ENCODE data around the gene SLC9A4.

The SLC9A4 gene

DNA sequence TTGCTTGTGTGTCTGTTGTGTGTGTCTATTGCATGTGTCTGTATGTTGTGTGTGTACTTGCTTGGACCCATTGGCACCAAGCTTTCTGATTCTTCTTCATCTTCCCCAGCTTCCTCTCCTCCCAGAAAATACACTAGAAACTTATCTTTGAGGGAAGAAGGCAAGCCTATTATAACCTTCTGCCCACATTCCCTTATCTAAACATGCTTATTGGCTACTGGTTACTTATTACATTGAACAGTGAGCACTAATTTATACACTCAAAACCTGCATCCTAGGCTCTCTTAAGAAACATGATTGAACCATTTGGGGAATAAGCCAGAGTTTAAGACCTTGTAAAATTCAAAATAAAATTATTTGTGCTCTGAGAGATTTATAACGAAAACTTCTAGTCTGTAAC lies 26.5 kb downstream of the SLC9A4 start:
- TF ChIP-seq YY1 (IDR thresholded peaks at IDR 0.05; ENCODE audit: insufficient read depth, insufficient read length): no peak
- TF ChIP-seq ZNF274 (IDR thresholded peaks at IDR 0.05; ENCODE audit: low read depth, low read length): no peak
- TF ChIP-seq SUZ12 (IDR thresholded peaks at IDR 0.05; ENCODE audit: extremely low read depth, insufficient read depth, insufficient read length): no peak
- H3K27me3 ChIP-seq (ENCODE audit: insufficient read depth, insufficient read length): no peaks in the 10 kb centered on the region
- H3K9ac ChIP-seq (ENCODE audit: insufficient read length, low read depth): no peak overlapping the region
- no peaks in the 10 kb centered on the region for H3K9me3 ChIP-seq (ENCODE audit: insufficient read depth, low read length)
- H3K4me1 ChIP-seq (ENCODE audit: insufficient read depth, insufficient read length): no peaks in the 10 kb centered on the region
- DNase-seq (ENCODE audit: low read depth, low spot score): no peak
- H3K36me3 ChIP-seq (ENCODE audit: insufficient read depth, insufficient read length, low read length): no peaks in the 10 kb centered on the region
- no peak overlapping the region for H3K4me3 ChIP-seq (ENCODE audit: insufficient read length, low read depth)

DNA sequence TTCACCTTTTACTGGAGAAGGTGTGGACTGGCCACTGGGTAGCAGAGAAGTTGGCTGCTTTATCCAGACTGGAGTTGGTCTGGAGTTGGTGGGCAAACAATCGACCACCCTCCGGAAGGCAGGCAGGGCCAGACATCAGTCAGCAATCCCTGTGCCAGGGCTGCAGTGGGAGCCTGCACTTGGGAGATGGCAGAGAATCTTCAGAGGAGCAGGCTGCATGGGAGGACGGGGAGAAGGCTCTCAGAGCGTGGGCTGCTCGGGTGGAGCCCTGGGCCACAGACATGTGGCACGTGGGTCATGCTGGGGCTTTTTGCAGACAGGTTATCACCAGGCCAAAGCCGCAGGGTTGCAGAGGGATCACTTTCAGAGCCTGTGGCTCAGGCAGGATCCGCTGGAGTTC lies 29.6 kb downstream of the SLC9A4 start:
- Histone ChIP-seq H3K4me3 (ENCODE audit: insufficient read length, low read depth) (no peak overlapping the region), H3K27me3 (ENCODE audit: insufficient read depth, insufficient read length) (no peaks in the 10 kb centered on the region), H3K4me1 (ENCODE audit: insufficient read depth, insufficient read length) (no peaks in the 10 kb centered on the region), H3K9me3 (ENCODE audit: insufficient read depth, low read length) (no peaks in the 10 kb centered on the region), H3K36me3 (ENCODE audit: insufficient read depth, insufficient read length, low read length) (no peaks in the 10 kb centered on the region), H3K9ac (ENCODE audit: insufficient read length, low read depth) (no peak overlapping the region)
- TF ChIP-seq SUZ12 (IDR thresholded peaks at IDR 0.05; ENCODE audit: extremely low read depth, insufficient read depth, insufficient read length) (no peak), ZNF274 (IDR thresholded peaks at IDR 0.05; ENCODE audit: low read depth, low read length) (no peak), YY1 (IDR thresholded peaks at IDR 0.05; ENCODE audit: insufficient read depth, insufficient read length) (no peak)
- DNase-seq (ENCODE audit: low read depth, low spot score): no peak

DNA sequence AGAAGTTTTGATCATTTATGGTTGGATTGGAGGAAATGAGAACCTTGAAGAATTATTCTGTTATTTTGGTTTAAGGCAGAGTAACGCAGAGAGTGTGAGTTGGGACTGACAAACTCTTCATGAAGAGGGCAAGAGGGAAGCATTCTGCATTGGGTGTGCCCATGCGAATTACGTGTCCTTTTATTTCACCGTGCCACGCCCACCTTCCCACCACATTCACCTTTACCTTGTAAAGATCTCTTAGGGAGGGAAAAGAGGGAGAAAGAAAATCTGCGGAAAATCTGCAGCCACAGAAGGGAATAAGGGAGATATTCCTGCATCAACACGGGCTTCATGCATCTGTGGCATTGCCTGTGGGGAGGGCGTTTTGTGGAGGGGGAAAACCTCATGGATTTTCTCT lies 31.8 kb downstream of the SLC9A4 start:
- no peak overlapping the region for H3K9ac ChIP-seq (ENCODE audit: insufficient read length, low read depth)
- no peaks in the 10 kb centered on the region for H3K36me3 ChIP-seq (ENCODE audit: insufficient read depth, insufficient read length, low read length)
- DNase-seq (ENCODE audit: low read depth, low spot score): no peak
- no peak for TF ChIP-seq YY1 (IDR thresholded peaks at IDR 0.05; ENCODE audit: insufficient read depth, insufficient read length)
- TF ChIP-seq ZNF274 (IDR thresholded peaks at IDR 0.05; ENCODE audit: low read depth, low read length): no peak
- no peak for TF ChIP-seq SUZ12 (IDR thresholded peaks at IDR 0.05; ENCODE audit: extremely low read depth, insufficient read depth, insufficient read length)
- H3K4me3 ChIP-seq (ENCODE audit: insufficient read length, low read depth): no peak overlapping the region
- H3K27me3 ChIP-seq (ENCODE audit: insufficient read depth, insufficient read length): no peaks in the 10 kb centered on the region
- no peaks in the 10 kb centered on the region for H3K9me3 ChIP-seq (ENCODE audit: insufficient read depth, low read length)
- H3K4me1 ChIP-seq (ENCODE audit: insufficient read depth, insufficient read length): no peaks in the 10 kb centered on the region

DNA sequence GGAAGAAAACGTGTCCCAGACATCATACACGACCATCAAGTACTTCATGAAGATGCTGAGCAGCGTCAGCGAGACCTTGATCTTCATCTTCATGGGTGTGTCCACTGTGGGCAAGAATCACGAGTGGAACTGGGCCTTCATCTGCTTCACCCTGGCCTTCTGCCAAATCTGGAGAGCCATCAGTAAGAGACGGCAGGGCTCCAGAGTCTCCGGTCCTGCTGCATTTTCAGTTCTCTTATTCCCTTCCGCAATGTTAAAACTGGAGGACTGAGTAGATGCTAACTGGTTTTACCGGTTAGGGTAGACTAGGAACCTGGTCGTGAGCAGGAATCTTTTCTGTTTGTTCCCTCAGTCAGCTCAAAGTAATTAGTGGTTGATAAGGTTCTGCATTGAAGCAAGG lies 32.3 kb downstream of the SLC9A4 start:
- Histone ChIP-seq H3K27me3 (ENCODE audit: insufficient read depth, insufficient read length) (no peaks in the 10 kb centered on the region), H3K4me1 (ENCODE audit: insufficient read depth, insufficient read length) (no peaks in the 10 kb centered on the region), H3K9me3 (ENCODE audit: insufficient read depth, low read length) (no peaks in the 10 kb centered on the region), H3K36me3 (ENCODE audit: insufficient read depth, insufficient read length, low read length) (no peaks in the 10 kb centered on the region), H3K9ac (ENCODE audit: insufficient read length, low read depth) (no peak overlapping the region), H3K4me3 (ENCODE audit: insufficient read length, low read depth) (no peak overlapping the region)
- no peak for DNase-seq (ENCODE audit: low read depth, low spot score)
- TF ChIP-seq ZNF274 (IDR thresholded peaks at IDR 0.05; ENCODE audit: low read depth, low read length) (no peak), YY1 (IDR thresholded peaks at IDR 0.05; ENCODE audit: insufficient read depth, insufficient read length) (no peak), SUZ12 (IDR thresholded peaks at IDR 0.05; ENCODE audit: extremely low read depth, insufficient read depth, insufficient read length) (no peak)

DNA sequence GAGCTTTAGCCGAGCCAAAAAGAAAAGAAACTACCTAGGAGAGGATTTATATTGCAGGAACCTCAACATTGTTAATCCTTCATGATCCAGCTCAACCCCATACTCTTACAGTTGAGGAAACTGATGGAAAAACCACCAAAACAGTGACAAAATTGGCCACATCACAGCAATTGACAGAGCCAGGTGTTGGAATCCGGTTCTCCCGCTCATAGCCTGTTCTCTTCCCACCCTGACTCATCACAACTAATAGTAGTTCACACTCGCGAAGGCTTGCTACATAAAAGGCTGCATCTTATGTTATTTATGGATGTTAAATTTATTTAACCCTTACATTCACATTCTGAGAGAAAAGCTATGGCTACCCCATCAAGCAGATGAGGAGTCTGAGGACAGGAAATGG lies 33.7 kb downstream of the SLC9A4 start:
- no peak overlapping the region for H3K9ac ChIP-seq (ENCODE audit: insufficient read length, low read depth)
- no peak for TF ChIP-seq SUZ12 (IDR thresholded peaks at IDR 0.05; ENCODE audit: extremely low read depth, insufficient read depth, insufficient read length)
- TF ChIP-seq YY1 (IDR thresholded peaks at IDR 0.05; ENCODE audit: insufficient read depth, insufficient read length): no peak
- no peak for TF ChIP-seq ZNF274 (IDR thresholded peaks at IDR 0.05; ENCODE audit: low read depth, low read length)
- no peaks in the 10 kb centered on the region for H3K4me1 ChIP-seq (ENCODE audit: insufficient read depth, insufficient read length)
- H3K27me3 ChIP-seq (ENCODE audit: insufficient read depth, insufficient read length): no peaks in the 10 kb centered on the region
- H3K36me3 ChIP-seq (ENCODE audit: insufficient read depth, insufficient read length, low read length): no peaks in the 10 kb centered on the region
- no peak for DNase-seq (ENCODE audit: low read depth, low spot score)
- H3K4me3 ChIP-seq (ENCODE audit: insufficient read length, low read depth): no peak overlapping the region
- no peaks in the 10 kb centered on the region for H3K9me3 ChIP-seq (ENCODE audit: insufficient read depth, low read length)

DNA sequence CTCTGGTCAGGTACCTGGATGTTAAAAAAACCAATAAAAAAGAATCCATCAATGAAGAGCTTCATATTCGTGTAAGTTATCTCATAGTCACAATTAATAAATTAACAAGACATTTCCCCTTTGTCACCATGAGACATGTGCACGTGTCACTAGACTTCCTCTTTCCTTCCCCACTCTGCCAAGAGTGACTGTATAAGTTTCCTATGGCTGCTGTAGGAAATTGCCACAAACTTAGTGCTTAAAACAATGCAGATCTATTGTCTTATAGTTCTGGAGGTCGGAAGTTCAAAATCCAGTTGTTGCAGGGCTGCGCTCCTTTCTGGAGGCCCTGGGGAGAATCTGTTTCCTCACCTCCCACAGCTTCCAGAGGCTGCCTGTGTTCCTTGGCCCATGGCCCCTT lies 35.8 kb downstream of the SLC9A4 start:
- no peaks in the 10 kb centered on the region for H3K4me1 ChIP-seq (ENCODE audit: insufficient read depth, insufficient read length)
- TF ChIP-seq YY1 (IDR thresholded peaks at IDR 0.05; ENCODE audit: insufficient read depth, insufficient read length) (no peak), ZNF274 (IDR thresholded peaks at IDR 0.05; ENCODE audit: low read depth, low read length) (no peak), SUZ12 (IDR thresholded peaks at IDR 0.05; ENCODE audit: extremely low read depth, insufficient read depth, insufficient read length) (no peak)
- H3K36me3 ChIP-seq (ENCODE audit: insufficient read depth, insufficient read length, low read length): no peaks in the 10 kb centered on the region
- H3K9ac ChIP-seq (ENCODE audit: insufficient read length, low read depth): no peak overlapping the region
- H3K4me3 ChIP-seq (ENCODE audit: insufficient read length, low read depth): no peak overlapping the region
- H3K9me3 ChIP-seq (ENCODE audit: insufficient read depth, low read length): no peaks in the 10 kb centered on the region
- no peaks in the 10 kb centered on the region for H3K27me3 ChIP-seq (ENCODE audit: insufficient read depth, insufficient read length)
- DNase-seq (ENCODE audit: low read depth, low spot score): no peak

DNA sequence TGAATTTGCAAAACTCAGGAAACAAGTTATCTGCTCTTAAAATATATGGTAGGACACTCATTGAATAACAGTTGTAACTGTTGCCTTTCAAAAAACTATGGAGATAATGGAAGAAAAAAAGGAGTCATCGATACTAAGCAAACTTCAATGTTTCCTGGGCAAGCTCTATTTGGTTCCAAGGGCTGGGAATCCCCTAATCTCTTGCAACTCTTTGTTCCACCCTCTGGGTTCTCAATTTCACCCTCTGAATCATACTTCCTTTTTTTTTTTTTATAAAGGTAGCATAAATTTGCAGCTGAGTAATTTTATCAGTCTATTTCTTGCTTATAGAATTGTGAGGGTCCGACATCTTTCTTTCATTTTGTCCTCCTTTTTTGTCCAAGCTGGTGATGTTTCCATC lies 36.7 kb downstream of the SLC9A4 start:
- Histone ChIP-seq H3K9me3 (ENCODE audit: insufficient read depth, low read length) (no peaks in the 10 kb centered on the region), H3K4me1 (ENCODE audit: insufficient read depth, insufficient read length) (no peaks in the 10 kb centered on the region), H3K9ac (ENCODE audit: insufficient read length, low read depth) (no peak overlapping the region), H3K4me3 (ENCODE audit: insufficient read length, low read depth) (no peak overlapping the region), H3K36me3 (ENCODE audit: insufficient read depth, insufficient read length, low read length) (no peaks in the 10 kb centered on the region), H3K27me3 (ENCODE audit: insufficient read depth, insufficient read length) (no peaks in the 10 kb centered on the region)
- no peak for TF ChIP-seq SUZ12 (IDR thresholded peaks at IDR 0.05; ENCODE audit: extremely low read depth, insufficient read depth, insufficient read length)
- TF ChIP-seq YY1 (IDR thresholded peaks at IDR 0.05; ENCODE audit: insufficient read depth, insufficient read length): no peak
- TF ChIP-seq ZNF274 (IDR thresholded peaks at IDR 0.05; ENCODE audit: low read depth, low read length): no peak
- no peak for DNase-seq (ENCODE audit: low read depth, low spot score)

Data from NT2/D1 (cell line).